Measurements from ENCODE around the gene PHF14.

DNA sequence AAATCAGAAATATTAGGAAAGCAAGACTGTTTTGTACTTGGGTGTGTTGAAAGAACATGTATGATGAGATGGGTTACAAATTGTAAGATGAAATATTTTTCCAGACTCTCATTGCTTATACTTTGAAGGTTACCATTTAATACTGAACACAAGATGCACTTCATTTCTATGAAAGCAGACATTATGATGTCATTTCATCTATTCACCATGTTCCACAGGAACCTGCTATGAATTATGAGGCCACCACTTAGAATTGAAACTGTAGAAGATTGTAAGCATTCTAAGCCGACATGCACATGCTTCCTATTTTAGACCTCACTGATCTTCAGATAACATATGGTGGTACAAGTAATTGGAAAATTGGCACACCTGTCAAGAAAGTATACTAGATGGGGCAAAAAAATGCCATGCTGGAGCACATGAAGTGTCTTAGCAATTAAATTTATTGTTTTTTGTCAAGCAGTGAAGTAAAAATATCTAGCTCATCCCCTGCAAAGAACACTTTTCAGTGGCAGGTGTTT lies 195.0 kb downstream of the PHF14 start:
- TF ChIP-seq, protein P1, sequence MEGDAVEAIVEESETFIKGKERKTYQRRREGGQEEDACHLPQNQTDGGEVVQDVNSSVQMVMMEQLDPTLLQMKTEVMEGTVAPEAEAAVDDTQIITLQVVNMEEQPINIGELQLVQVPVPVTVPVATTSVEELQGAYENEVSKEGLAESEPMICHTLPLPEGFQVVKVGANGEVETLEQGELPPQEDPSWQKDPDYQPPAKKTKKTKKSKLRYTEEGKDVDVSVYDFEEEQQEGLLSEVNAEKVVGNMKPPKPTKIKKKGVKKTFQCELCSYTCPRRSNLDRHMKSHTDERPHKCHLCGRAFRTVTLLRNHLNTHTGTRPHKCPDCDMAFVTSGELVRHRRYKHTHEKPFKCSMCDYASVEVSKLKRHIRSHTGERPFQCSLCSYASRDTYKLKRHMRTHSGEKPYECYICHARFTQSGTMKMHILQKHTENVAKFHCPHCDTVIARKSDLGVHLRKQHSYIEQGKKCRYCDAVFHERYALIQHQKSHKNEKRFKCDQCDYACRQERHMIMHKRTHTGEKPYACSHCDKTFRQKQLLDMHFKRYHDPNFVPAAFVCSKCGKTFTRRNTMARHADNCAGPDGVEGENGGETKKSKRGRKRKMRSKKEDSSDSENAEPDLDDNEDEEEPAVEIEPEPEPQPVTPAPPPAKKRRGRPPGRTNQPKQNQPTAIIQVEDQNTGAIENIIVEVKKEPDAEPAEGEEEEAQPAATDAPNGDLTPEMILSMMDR (conservative IDR thresholded peaks at IDR 0.05; ENCODE audit: low read depth, low read length) = no peak
- no peak for TF ChIP-seq EZH2phosphoT487 (IDR thresholded peaks at IDR 0.05; ENCODE audit: borderline replicate concordance, low read length)

Data from PC-3 (cell line).